HG03565 (cell line): ENCODE measurements around the gene SPEF2.

Experiments used
- ATAC-seq: cut with Tn5 transposase; IDR thresholded peaks from one replicate; pipeline ENCODE4 v1.9.1; 2021; ENCODE audit warnings: mild to moderate bottlenecking, moderate library complexity; ENCODE audit not compliant: unreplicated experiment

The SPEF2 gene

GRCh38 chr5:35709688-35710087, 92.0 kb downstream of the SPEF2 start:
- no peak for ATAC-seq

- ATAC-seq: no peak
Measured at GRCh38 chr5:35717718-35718117, 100.1 kb downstream of the SPEF2 start.

- ATAC-seq: no peak
Measured at GRCh38 chr5:35735718-35736117, 118.1 kb downstream of the SPEF2 start.

GRCh38 chr5:35736280-35736679, 118.6 kb downstream of the SPEF2 start:
- no peak for ATAC-seq

GRCh38 chr5:35741126-35741716, 123.6 kb downstream of the SPEF2 start:
- no peak for ATAC-seq

- ATAC-seq: no peak
Measured at GRCh38 chr5:35741971-35742370, 124.3 kb downstream of the SPEF2 start.

GRCh38 chr5:35743644-35744043, 126.0 kb downstream of the SPEF2 start:
- no peak for ATAC-seq

- no peak for ATAC-seq
Measured at GRCh38 chr5:35745193-35745592, 127.5 kb downstream of the SPEF2 start.

- ATAC-seq: no peak
Measured at GRCh38 chr5:35745660-35746059, 128.0 kb downstream of the SPEF2 start.

- no peak for ATAC-seq
Measured at GRCh38 chr5:35752012-35752411, 134.3 kb downstream of the SPEF2 start.

- no peak for ATAC-seq
Measured at GRCh38 chr5:35753500-35753899, 135.8 kb downstream of the SPEF2 start.

GRCh38 chr5:35754481-35754880, 136.8 kb downstream of the SPEF2 start:
- ATAC-seq: no peak

- no peak for ATAC-seq
Measured at GRCh38 chr5:35755966-35756365, 138.3 kb downstream of the SPEF2 start.

GRCh38 chr5:35758151-35758724, 140.6 kb downstream of the SPEF2 start:
- ATAC-seq: no peak

- ATAC-seq: no peak
Measured at GRCh38 chr5:35761541-35761940, 143.9 kb downstream of the SPEF2 start.

GRCh38 chr5:35762368-35762767, 144.7 kb downstream of the SPEF2 start:
- no peak for ATAC-seq

- ATAC-seq: no peak
Measured at GRCh38 chr5:35765921-35766320, 148.3 kb downstream of the SPEF2 start.

GRCh38 chr5:35771300-35771699, 153.6 kb downstream of the SPEF2 start:
- no peak for ATAC-seq

GRCh38 chr5:35771839-35772238, 154.2 kb downstream of the SPEF2 start:
- no peak for ATAC-seq

- no peak for ATAC-seq
Measured at GRCh38 chr5:35773967-35774366, 156.3 kb downstream of the SPEF2 start.

GRCh38 chr5:35776757-35777156, 159.1 kb downstream of the SPEF2 start:
- ATAC-seq: no peak

- ATAC-seq: peak; percentile 73
Measured at GRCh38 chr5:35777358-35778087, 159.9 kb downstream of the SPEF2 start.
